Right lobe of liver (tissue), 4 donors: ENCODE results near the gene STAT4.

Source experiments
- CTCF ChIP-seq, 4 donors: fragments of 200-600 bp in 3 of 4; fragments of 450-650 bp in 1 of 4; IDR thresholded peaks; one replicate each; pipeline versions ENCODE4 v1.5.1 to v1.8.0; 2016 to 2022; ENCODE audit warnings: antibody characterized with exemption in 4 of 4, mild to moderate bottlenecking in 2 of 4
- POLR2A ChIP-seq: fragments of 450-650 bp; IDR thresholded peaks from one replicate; pipeline ENCODE4 v1.6.1; 2017; ENCODE audit warnings: antibody characterized with exemption, mild to moderate bottlenecking
- donor health status: DM: no; HTN: no; CAD: no.
- donor health status: DM: no; HTN: no; CAD: no.
- donor health status: DM: no; HTN: yes; CAD: no.

- TF ChIP-seq CTCF (IDR thresholded peaks at IDR 0.05) (no peak), POLR2A (no peak)
Measured at GRCh38 chr2:191128172-191128910, 22.5 kb downstream of the STAT4 start.
